Ishikawa (cell line): ENCODE data around the gene CASK.

ENCODE experiments used
- CEBPB ChIP-seq: IDR thresholded peaks from 2 replicates; pipeline ENCODE4 v1.6.1; 2012
- CREB1 ChIP-seq: IDR thresholded peaks from 2 replicates; pipeline ENCODE4 v1.6.1; 2012; ENCODE audit warnings: low read depth
- EGR1 ChIP-seq: IDR thresholded peaks from 2 replicates; pipeline ENCODE4 v1.6.1; 2012
- EP300 ChIP-seq: IDR thresholded peaks from 2 replicates; pipeline ENCODE4 v1.6.1; 2012; ENCODE audit warnings: borderline replicate concordance
- FOXM1 ChIP-seq: IDR thresholded peaks from 2 replicates; pipeline ENCODE4 v1.6.1; 2012; ENCODE audit warnings: low read depth, borderline replicate concordance
- NFIC ChIP-seq: IDR thresholded peaks from 2 replicates; pipeline ENCODE4 v1.6.1; 2012
- RAD21 ChIP-seq: IDR thresholded peaks from 2 replicates; pipeline ENCODE4 v1.6.1; 2012; ENCODE audit warnings: low read depth
- TAF1 ChIP-seq: IDR thresholded peaks from 2 replicates; pipeline ENCODE4 v1.6.1; 2012; ENCODE audit warnings: low read depth, mild to moderate bottlenecking
- TCF12 ChIP-seq: IDR thresholded peaks from 2 replicates; pipeline ENCODE4 v1.6.1; 2012; ENCODE audit warnings: low read depth
- TEAD4 ChIP-seq: IDR thresholded peaks from 2 replicates; pipeline ENCODE4 v1.6.1; 2012
- YY1 ChIP-seq: IDR thresholded peaks from 2 replicates; pipeline ENCODE4 v1.6.1; 2012; ENCODE audit warnings: low read depth
- ZBTB7A ChIP-seq: IDR thresholded peaks from 2 replicates; pipeline ENCODE4 v1.6.1; 2012; ENCODE audit warnings: low read depth
- TF ChIP-seq, protein P1 (sequence below): IDR thresholded peaks from 2 replicates; pipeline ENCODE4 v1.6.1; 2012
- TF ChIP-seq, protein P2 (sequence below): IDR thresholded peaks from 2 replicates; pipeline ENCODE4 v1.6.1; 2012; ENCODE audit warnings: low read depth, mild to moderate bottlenecking
- TF ChIP-seq, protein P3 (sequence below): IDR thresholded peaks from 2 replicates; pipeline ENCODE4 v1.6.1; 2012

CASK gene

DNA sequence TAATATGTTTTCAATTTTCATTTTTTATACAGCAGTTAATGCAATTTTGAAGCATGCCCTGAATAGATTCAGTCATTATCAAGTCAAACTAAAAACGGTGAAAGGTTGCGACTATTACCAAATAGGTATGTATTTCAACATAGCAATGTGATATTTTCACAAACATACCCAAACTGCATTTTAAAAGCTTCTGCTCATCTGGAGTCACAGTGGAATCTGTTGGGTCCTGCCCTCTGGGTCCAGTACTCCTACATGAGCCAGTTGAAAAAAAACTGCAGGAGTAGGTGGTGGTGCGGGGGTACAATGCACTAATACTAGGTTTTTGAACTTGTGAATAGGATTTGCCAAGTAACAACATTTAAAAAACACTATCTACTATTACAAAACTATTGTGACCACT is 233.6 kb downstream of the CASK start:
- TF ChIP-seq ZBTB7A (no peak), CEBPB (no peak), EGR1 (no peak)
- TF ChIP-seq, protein P1, sequence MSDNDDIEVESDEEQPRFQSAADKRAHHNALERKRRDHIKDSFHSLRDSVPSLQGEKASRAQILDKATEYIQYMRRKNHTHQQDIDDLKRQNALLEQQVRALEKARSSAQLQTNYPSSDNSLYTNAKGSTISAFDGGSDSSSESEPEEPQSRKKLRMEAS = no peak
- TF ChIP-seq, protein P2, sequence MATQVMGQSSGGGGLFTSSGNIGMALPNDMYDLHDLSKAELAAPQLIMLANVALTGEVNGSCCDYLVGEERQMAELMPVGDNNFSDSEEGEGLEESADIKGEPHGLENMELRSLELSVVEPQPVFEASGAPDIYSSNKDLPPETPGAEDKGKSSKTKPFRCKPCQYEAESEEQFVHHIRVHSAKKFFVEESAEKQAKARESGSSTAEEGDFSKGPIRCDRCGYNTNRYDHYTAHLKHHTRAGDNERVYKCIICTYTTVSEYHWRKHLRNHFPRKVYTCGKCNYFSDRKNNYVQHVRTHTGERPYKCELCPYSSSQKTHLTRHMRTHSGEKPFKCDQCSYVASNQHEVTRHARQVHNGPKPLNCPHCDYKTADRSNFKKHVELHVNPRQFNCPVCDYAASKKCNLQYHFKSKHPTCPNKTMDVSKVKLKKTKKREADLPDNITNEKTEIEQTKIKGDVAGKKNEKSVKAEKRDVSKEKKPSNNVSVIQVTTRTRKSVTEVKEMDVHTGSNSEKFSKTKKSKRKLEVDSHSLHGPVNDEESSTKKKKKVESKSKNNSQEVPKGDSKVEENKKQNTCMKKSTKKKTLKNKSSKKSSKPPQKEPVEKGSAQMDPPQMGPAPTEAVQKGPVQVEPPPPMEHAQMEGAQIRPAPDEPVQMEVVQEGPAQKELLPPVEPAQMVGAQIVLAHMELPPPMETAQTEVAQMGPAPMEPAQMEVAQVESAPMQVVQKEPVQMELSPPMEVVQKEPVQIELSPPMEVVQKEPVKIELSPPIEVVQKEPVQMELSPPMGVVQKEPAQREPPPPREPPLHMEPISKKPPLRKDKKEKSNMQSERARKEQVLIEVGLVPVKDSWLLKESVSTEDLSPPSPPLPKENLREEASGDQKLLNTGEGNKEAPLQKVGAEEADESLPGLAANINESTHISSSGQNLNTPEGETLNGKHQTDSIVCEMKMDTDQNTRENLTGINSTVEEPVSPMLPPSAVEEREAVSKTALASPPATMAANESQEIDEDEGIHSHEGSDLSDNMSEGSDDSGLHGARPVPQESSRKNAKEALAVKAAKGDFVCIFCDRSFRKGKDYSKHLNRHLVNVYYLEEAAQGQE = no peak

DNA sequence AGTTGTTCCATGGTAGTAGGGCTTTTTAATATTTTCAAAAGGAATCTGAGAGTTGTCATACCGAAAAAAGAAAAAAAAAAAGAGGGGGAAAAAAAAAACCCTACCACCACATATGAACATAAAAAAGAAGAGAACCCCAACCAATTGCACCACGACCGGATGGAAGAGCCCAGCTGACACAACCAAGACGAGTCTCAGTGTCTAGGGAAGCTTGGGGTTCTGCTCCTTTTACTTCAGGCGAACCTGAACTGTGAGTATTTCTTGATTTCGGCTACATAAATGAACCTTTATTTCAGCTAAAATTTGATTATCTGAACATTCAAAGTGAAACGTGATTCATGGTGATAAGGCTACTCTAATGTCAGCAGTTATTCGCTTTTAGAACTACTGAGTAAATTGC is 234.5 kb downstream of the CASK start, which contains the start of gene GPR34:
TSS of gene GPR34 (plus strand) at position 139 of the 400 bp plus-strand sequence. CDS start 6,661 bp downstream, outside the sequence.
- TF ChIP-seq RAD21 (no peak), TAF1 (no peak), EGR1 (no peak), ZBTB7A (no peak), YY1 (no peak), EP300 (no peak), FOXM1 (no peak), CREB1 (no peak), NFIC (no peak), CEBPB (no peak), TEAD4 (no peak), TCF12 (no peak)
- TF ChIP-seq, protein P3, sequence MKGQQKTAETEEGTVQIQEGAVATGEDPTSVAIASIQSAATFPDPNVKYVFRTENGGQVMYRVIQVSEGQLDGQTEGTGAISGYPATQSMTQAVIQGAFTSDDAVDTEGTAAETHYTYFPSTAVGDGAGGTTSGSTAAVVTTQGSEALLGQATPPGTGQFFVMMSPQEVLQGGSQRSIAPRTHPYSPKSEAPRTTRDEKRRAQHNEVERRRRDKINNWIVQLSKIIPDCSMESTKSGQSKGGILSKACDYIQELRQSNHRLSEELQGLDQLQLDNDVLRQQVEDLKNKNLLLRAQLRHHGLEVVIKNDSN = no peak
- TF ChIP-seq, protein P1 = no peak
- TF ChIP-seq, protein P2 = no peak

DNA sequence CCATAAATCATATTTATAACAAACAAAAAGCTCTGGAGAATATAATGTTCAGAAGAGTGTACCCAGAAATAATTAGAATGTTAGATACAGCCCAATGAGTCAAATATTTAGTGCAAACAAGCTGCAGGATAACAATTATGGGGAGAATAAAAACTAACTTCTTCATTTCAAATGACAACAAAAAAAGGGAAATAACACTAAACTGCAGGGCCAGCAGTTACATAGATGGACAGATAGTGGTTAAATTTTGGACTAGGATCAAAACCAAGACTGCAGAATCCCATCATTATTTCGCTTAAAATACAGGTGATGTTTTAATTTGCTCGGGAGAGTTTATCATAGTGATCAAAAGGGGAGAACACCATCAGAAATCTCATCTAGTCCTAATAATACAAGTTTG is 235.2 kb downstream of the CASK start:
- TF ChIP-seq RAD21 (no peak), ZBTB7A (no peak), YY1 (no peak), EP300 (no peak), TCF12 (no peak), TEAD4 (no peak), FOXM1 (no peak), EGR1 (no peak), CEBPB (no peak), TAF1 (no peak), NFIC (no peak), CREB1 (no peak)
- TF ChIP-seq, protein P3 = no peak
- TF ChIP-seq, protein P2 = no peak
- TF ChIP-seq, protein P1 = no peak

DNA sequence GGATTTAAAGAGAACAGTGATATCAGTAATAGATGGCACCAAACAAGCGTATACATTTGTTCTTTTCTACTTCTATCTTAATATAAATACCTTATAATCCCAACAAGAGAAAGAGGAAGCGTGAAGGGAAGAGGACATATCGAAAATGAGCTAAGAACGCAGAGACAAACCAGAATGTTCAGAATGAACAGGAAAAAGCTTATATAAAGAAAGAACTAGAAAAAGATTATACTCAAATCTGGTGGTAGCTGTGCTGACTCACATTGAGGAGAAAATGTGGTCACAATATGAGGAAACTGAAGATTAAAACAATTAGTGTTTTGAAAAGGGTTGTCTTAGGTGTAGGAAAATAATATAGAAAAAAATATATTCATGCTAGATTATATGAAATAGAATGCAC is 236.6 kb downstream of the CASK start:
- TF ChIP-seq, protein P2 = no peak
- TF ChIP-seq EGR1 (no peak), TCF12 (no peak), YY1 (no peak), CREB1 (no peak), CEBPB (no peak), TEAD4 (no peak), ZBTB7A (no peak), NFIC (no peak), RAD21 (no peak)
- TF ChIP-seq, protein P1 = no peak
